SK-N-SH (cell line): Measurements from ENCODE around the gene KCTD3. TPM values are rescaled to one million over a fixed set of nuclear protein-coding genes. Genes with fewer than 3 reads are reported as not detected.

Source experiments
- CTCF ChIA-PET: fragments of 300-600, 350-600 bp; formaldehyde crosslinking; extraction: SDS; loops from one replicate; lab custom pipeline; 2021; lab: Yijun Ruan, JAX
- POLR2A ChIA-PET: fragments of 350-600 bp; sonication (Branson Sonifier 250); formaldehyde crosslinking; extraction: SDS; loops from one replicate; lab custom pipeline; 2020; ENCODE audit warnings: antibody characterized with exemption, inconsistent platforms; lab: Yijun Ruan, JAX
- DNase-seq: peaks from one replicate; pipeline ENCODE4 v3.0.0; 2012
- H2AFZ ChIP-seq: fragments of 200-600 bp; sonication (generic); 2 replicates; pipeline ENCODE4 v1.8.1; 2016; ENCODE audit warnings: antibody characterized with exemption, mild to moderate bottlenecking, low read depth
- H3F3A ChIP-seq: fragments of 200-600 bp; sonication (generic); replicated peaks from 2 replicates; pipeline ENCODE3; 2016; ENCODE audit warnings: antibody characterized with exemption, mild to moderate bottlenecking; ENCODE audit not compliant: insufficient read depth
- H3K27ac ChIP-seq, 2 experiments: fragments of 200-500 bp in 1 of 2; fragments of 200-600 bp in 1 of 2; sonication (Bioruptor generic) in 1 of 2; sonication (generic), shearing (Covaris generic) in 1 of 2; 2 replicates each; pipeline versions ENCODE4 v1.5.1 to v1.6.1; 2014 to 2016; ENCODE audit warnings: low read depth in 2 of 2, inconsistent platforms in 1 of 2, low read length in 1 of 2, mild to moderate bottlenecking in 1 of 2, mixed read lengths in 1 of 2
- H3K27me3 ChIP-seq: fragments of 200-600 bp; sonication (generic), shearing (Covaris generic); 2 replicates; pipeline ENCODE4 v1.6.1; 2016; ENCODE audit warnings: mixed run types; ENCODE audit not compliant: insufficient read depth
- H3K36me3 ChIP-seq, 2 experiments: fragments of 200-500 bp in 1 of 2; fragments of 200-600 bp in 1 of 2; sonication (Bioruptor generic) in 1 of 2; sonication (generic) in 1 of 2; replicated peaks in 1 of 2; 2 replicates each; pipeline versions ENCODE3 to v1.5.1; 2014 to 2016; ENCODE audit warnings: low read length in 1 of 2, mild to moderate bottlenecking in 1 of 2; ENCODE audit not compliant: insufficient read depth in 2 of 2, control insufficient read depth in 1 of 2
- H3K4me1 ChIP-seq, 2 experiments: fragments of 200-500 bp in 1 of 2; fragments of 200-600 bp in 1 of 2; sonication (Bioruptor generic) in 1 of 2; sonication (generic), shearing (Covaris generic) in 1 of 2; 2 replicates each; pipeline versions ENCODE4 v1.5.1 to v1.6.1; 2014 to 2016; ENCODE audit warnings: low read depth in 1 of 2, low read length in 1 of 2, mixed run types in 1 of 2; ENCODE audit not compliant: insufficient read depth in 2 of 2, control insufficient read depth in 1 of 2
- H3K4me2 ChIP-seq: fragments of 200-600 bp; sonication (generic), shearing (Covaris generic); 2 replicates; pipeline ENCODE4 v1.6.1; 2017; ENCODE audit warnings: mixed run types
- H3K4me3 ChIP-seq, 2 experiments: fragments of 200-500 bp in 1 of 2; fragments of 200-600 bp in 1 of 2; sonication (Bioruptor generic) in 1 of 2; sonication (generic), shearing (Covaris generic) in 1 of 2; 2 replicates each; pipeline versions ENCODE4 v1.5.1 to v1.8.1; 2014 to 2016; ENCODE audit warnings: low read depth in 2 of 2, inconsistent platforms in 1 of 2, low read length in 1 of 2, mild to moderate bottlenecking in 1 of 2, mixed read lengths in 1 of 2, moderate library complexity in 1 of 2
- H3K79me2 ChIP-seq: fragments of 200-600 bp; sonication (generic); 2 replicates; pipeline ENCODE4 v1.8.1; 2017; ENCODE audit warnings: mild to moderate bottlenecking; ENCODE audit not compliant: insufficient read depth
- H3K9ac ChIP-seq: fragments of 200-600 bp; sonication (generic); 2 replicates; pipeline ENCODE4 v1.6.1; 2017; ENCODE audit warnings: mixed run types
- H3K9me2 ChIP-seq: fragments of 200-600 bp; sonication (generic); 2 replicates; pipeline ENCODE4 v1.6.1; 2017; ENCODE audit warnings: mixed run types
- H3K9me3 ChIP-seq: fragments of 200-600 bp; sonication (generic); 2 replicates; pipeline ENCODE4 v1.6.1; 2017; ENCODE audit warnings: mixed run types, mild to moderate bottlenecking, moderate library complexity
- H4K20me1 ChIP-seq: fragments of 200-600 bp; sonication (generic); 2 replicates; pipeline ENCODE4 v1.6.1; 2017; ENCODE audit warnings: mild to moderate bottlenecking, mixed run types; ENCODE audit not compliant: insufficient read depth
- ELF1 ChIP-seq: IDR thresholded peaks from 2 replicates; pipeline ENCODE4 v1.4.0; 2012
- EP300 ChIP-seq, 2 experiments: IDR thresholded peaks; 2 replicates each; pipeline versions ENCODE4 v1.4.0 to v1.6.1; 2012; ENCODE audit warnings: borderline replicate concordance in 1 of 2, low read depth in 1 of 2, low read length in 1 of 2
- FOSL2 ChIP-seq: IDR thresholded peaks from 2 replicates; pipeline ENCODE4 v1.4.0; 2012; ENCODE audit warnings: low read depth, mild to moderate bottlenecking, moderate library complexity, borderline replicate concordance
- GATA2 ChIP-seq: sonication (generic); formaldehyde crosslinking; IDR thresholded peaks from 2 replicates; pipeline ENCODE4 v1.5.0; 2020; ENCODE audit warnings: mild to moderate bottlenecking, missing genetic modification reagents
- JUND ChIP-seq: IDR thresholded peaks from 2 replicates; pipeline ENCODE4 v1.4.0; 2012
- MEF2A ChIP-seq: IDR thresholded peaks from 2 replicates; pipeline ENCODE4 v1.4.0; 2012; ENCODE audit warnings: low read depth, borderline replicate concordance
- MXI1 ChIP-seq: IDR thresholded peaks from 2 replicates; pipeline ENCODE4 v1.6.1; 2012; ENCODE audit warnings: mild to moderate bottlenecking, low read depth, low read length, improper control_type of control experiment
- NFIC ChIP-seq: IDR thresholded peaks from 2 replicates; pipeline ENCODE4 v1.4.0; 2012; ENCODE audit warnings: borderline replicate concordance
- NRF1 ChIP-seq: IDR thresholded peaks from 2 replicates; pipeline ENCODE4 v1.6.1; 2012; ENCODE audit warnings: low read depth, mild to moderate bottlenecking, low read length
- RAD21 ChIP-seq: IDR thresholded peaks from 2 replicates; pipeline ENCODE4 v1.6.1; 2012; ENCODE audit warnings: mild to moderate bottlenecking, low read length
- RFX5 ChIP-seq: IDR thresholded peaks from 2 replicates; pipeline ENCODE4 v1.6.1; 2012; ENCODE audit warnings: mild to moderate bottlenecking, improper control_type of control experiment, low read length
- SIN3A ChIP-seq: IDR thresholded peaks from 2 replicates; pipeline ENCODE4 v1.6.1; 2012; ENCODE audit warnings: low read depth, mild to moderate bottlenecking, low read length, moderate library complexity, borderline replicate concordance
- SMC3 ChIP-seq: IDR thresholded peaks from 2 replicates; pipeline ENCODE4 v1.6.1; 2012; ENCODE audit warnings: low read depth, low read length, improper control_type of control experiment
- YY1 ChIP-seq: IDR thresholded peaks from 2 replicates; pipeline ENCODE4 v1.4.0; 2012; ENCODE audit warnings: low read depth, mild to moderate bottlenecking
- WGBS: methylation state at CpG from one replicate; pipeline ENCODE4 v1.1.6; 2017; ENCODE audit warnings: low lambda C conversion rate; 5-methylcytosine and 5-hydroxymethylcytosine counted together
- polyA plus RNA-seq, 3 experiments: library from polyadenylated mRNA; depleted of rRNA; stranded (reverse); fragments of >200 nt; gene quantifications; 2 replicates each; pipeline ENCODE4 v1.2.3, GENCODE V29; 2012
- TF ChIP-seq, protein P1 (sequence below): IDR thresholded peaks from 2 replicates; pipeline ENCODE4 v1.4.0; 2012; ENCODE audit warnings: low read depth

Gene KCTD3
- polyA plus RNA-seq, 1 of the 3 experiments (the other 2 are of a cell fraction), result 34.8 TPM

DNA sequence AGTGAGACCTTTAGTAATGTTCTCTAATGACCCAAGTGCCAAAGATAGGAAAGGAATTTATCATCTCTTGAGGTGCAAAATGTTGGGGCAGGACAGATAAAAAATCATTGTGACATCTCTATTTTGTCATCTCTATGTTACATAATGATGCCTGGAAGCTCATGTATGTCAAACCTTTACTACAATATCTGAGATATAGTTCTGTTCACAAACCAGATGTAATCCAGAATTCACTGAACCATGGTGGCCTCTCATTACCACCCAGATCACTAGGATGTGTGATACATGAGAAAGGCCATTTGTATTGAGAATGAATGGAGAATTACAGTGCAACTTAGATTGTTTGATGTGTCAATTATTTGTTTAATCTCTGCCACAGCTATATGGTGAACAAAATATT is 22.0 kb upstream of the KCTD3 start:
- Histone ChIP-seq H4K20me1 (no peaks in the 10 kb centered on the region), H3K36me3 (no peaks in the 10 kb centered on the region), H3K4me2 (no peak overlapping the region), H3F3A (no peaks in the 10 kb centered on the region), H3K27ac (no peak overlapping the region), H3K4me1 (peaks cover 0 to 5% of the 10 kb centered on the region in 2 experiments; a peak in 2 of 4 replicates), H3K4me3 (no peak overlapping the region), H2AFZ (no peak overlapping the region), H3K27me3 (no peaks in the 10 kb centered on the region), H3K9me2 (no peaks in the 10 kb centered on the region; the same call in 1 of the 2 replicates), H3K9ac (no peak overlapping the region), H3K9me3 (0 out of 2 replicates have a peak, but pooled peaks cover 6% of the 10 kb centered on the region), H3K79me2 (no peaks in the 10 kb centered on the region)
- TF ChIP-seq SIN3A (no peak), YY1 (no peak), MXI1 (no peak), RAD21 (no peak), SMC3 (no peak), NRF1 (no peak), NFIC (no peak), MEF2A (no peak), FOSL2 (no peak), EP300 (IDR thresholded peaks at IDR 0.05; ENCODE audit: borderline replicate concordance in 1 of 2, low read depth in 1 of 2, low read length in 1 of 2) (no peak), ELF1 (no peak), JUND (no peak)
- TF ChIP-seq, protein P1, sequence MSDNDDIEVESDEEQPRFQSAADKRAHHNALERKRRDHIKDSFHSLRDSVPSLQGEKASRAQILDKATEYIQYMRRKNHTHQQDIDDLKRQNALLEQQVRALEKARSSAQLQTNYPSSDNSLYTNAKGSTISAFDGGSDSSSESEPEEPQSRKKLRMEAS, result no peak
- no peak for DNase-seq
- CTCF ChIA-PET, result interaction anchor here (2.0 kb wide), 1 partner anchor 18 kb away, joined by 6 read pairs; no protein-coding TSS in a partner anchor
- POLR2A ChIA-PET, result no interaction called here

DNA sequence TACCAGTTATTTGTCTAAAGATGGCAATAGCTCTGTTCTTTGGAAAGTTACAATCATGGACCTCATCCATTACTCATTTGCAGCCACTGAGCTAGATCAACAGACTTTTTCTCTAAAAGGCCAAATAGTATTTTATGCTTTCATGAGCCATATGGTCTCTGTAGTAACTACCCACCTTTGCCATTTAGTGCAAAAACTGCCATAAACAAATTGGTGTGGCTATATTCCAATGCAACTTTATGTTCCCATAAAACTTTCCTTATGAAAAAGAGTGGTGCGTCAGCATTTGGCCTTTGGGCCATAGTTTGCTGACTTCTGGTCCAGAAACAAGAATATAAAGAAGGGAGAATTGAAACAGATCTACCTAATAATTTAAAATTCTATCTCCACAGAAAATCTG is 20.1 kb upstream of the KCTD3 start:
- ChIA-PET CTCF (no interaction called here), POLR2A (no interaction called here)
- WGBS, result 86% methylated on average over 1 of the region's 1 CpG

GRCh38 chr1:215551806-215552205 is 15.3 kb upstream of the KCTD3 start:
- 67% methylated on average over 5 of the region's 5 CpGs for WGBS
- ChIA-PET POLR2A (no interaction called here), CTCF (interaction anchor here (0.6 kb wide), 1 partner anchor 1197 kb away, joined by 3 read pairs; no protein-coding TSS in a partner anchor)

More for the DNA sequence above, 20.1 kb upstream of the KCTD3 start:
- no peaks in the 10 kb centered on the region; the same call in 1 of the 2 replicates for H3K9me2 ChIP-seq
- H3K27me3 ChIP-seq, result no peaks in the 10 kb centered on the region
- no peak overlapping the region for H3K4me2 ChIP-seq
- no peaks in the 10 kb centered on the region for H4K20me1 ChIP-seq
- no peak overlapping the region for H3K4me3 ChIP-seq
- H2AFZ ChIP-seq, result no peak overlapping the region
- 0 out of 2 replicates have a peak, but pooled peaks cover 6% of the 10 kb centered on the region for H3K9me3 ChIP-seq
- H3F3A ChIP-seq, result no peaks in the 10 kb centered on the region
- no peak overlapping the region for H3K9ac ChIP-seq
- H3K4me1 ChIP-seq, result no peaks in the 10 kb centered on the region
- no peak for DNase-seq
- TF ChIP-seq RFX5, result no peak
- TF ChIP-seq, all 33 proteins: peak for 0
- Histone ChIP-seq H3K79me2 (no peaks in the 10 kb centered on the region), H3K36me3 (no peaks in the 10 kb centered on the region), H3K27ac (no peak overlapping the region)

More at GRCh38 chr1:215551806-215552205, 15.3 kb upstream of the KCTD3 start:
- Histone ChIP-seq H3K9ac (no peak overlapping the region), H3K79me2 (no peaks in the 10 kb centered on the region), H3F3A (no peaks in the 10 kb centered on the region), H2AFZ (no peak overlapping the region), H3K4me1 (no peaks in the 10 kb centered on the region), H3K27me3 (no peaks in the 10 kb centered on the region), H3K9me2 (no peaks in the 10 kb centered on the region), H3K36me3 (no peaks in the 10 kb centered on the region), H3K4me3 (no peak overlapping the region), H4K20me1 (no peaks in the 10 kb centered on the region), H3K27ac (no peak overlapping the region), H3K4me2 (no peak overlapping the region), H3K9me3 (no peaks in the 10 kb centered on the region; the same call in 1 of the 2 replicates)
- DNase-seq, result no peak
- TF ChIP-seq GATA2 (CRISPR knock-in tag), result no peak
- TF ChIP-seq, protein P1, result no peak
